ENCODE results near the gene CPNE8. TPM values are rescaled to one million over a fixed set of nuclear protein-coding genes. Genes with fewer than 3 reads are reported as not detected.
A peak's percentile ranks its signal among the peaks of the same experiment; 100 is the strongest.

CPNE8 gene
- total RNA-seq, 2 donors from 2014 or later: 3.5 to 5.3 TPM

- H3K27ac ChIP-seq: peak overlapping the region in 1 of 2 donors; percentile 84
- intact Hi-C loops (cut with DNase I): no loop called here
- WGBS: 69% methylated on average over 6 of the region's 6 CpGs
Measured at GRCh38 chr12:38907201-38907923, 2.0 kb upstream of the CPNE8 start.

GRCh38 chr12:38906482-38907200, 1.2 kb upstream of the CPNE8 start:
- peak overlapping the region; percentile 40 to 44 for H3K4me3 ChIP-seq
- TF ChIP-seq CTCF (IDR thresholded peaks at IDR 0.05) (peak; percentile 61 to 76 (median 70)), POLR2A (IDR thresholded peaks at IDR 0.05) (no peak), POLR2AphosphoS5 (IDR thresholded peaks at IDR 0.05) (peak; percentile 64)
- DNase-seq (ENCODE audit: low spot score): peak; percentile 66
- H3K9me3 ChIP-seq: no peaks in the 10 kb centered on the region
- intact Hi-C loops (cut with DNase I): no loop called here
- H3K36me3 ChIP-seq: no peaks in the 10 kb centered on the region
- H3K27ac ChIP-seq: peak overlapping the region; percentile 79 to 84
- under 1% methylated on average over 36 of the region's 36 CpGs for WGBS
- no peaks in the 10 kb centered on the region for H3K4me1 ChIP-seq (replicated peaks)
- H3K27me3 ChIP-seq (replicated peaks; ENCODE audit: insufficient read depth): no peaks in the 10 kb centered on the region

More at GRCh38 chr12:38907201-38907923, 2.0 kb upstream of the CPNE8 start:
- H3K4me1 ChIP-seq (replicated peaks): no peaks in the 10 kb centered on the region
- no peak for TF ChIP-seq POLR2A (IDR thresholded peaks at IDR 0.05)
- no peak for TF ChIP-seq CTCF (IDR thresholded peaks at IDR 0.05)
- no peak for TF ChIP-seq POLR2AphosphoS5 (IDR thresholded peaks at IDR 0.05)
- no peaks in the 10 kb centered on the region for H3K36me3 ChIP-seq
- no peaks in the 10 kb centered on the region for H3K9me3 ChIP-seq
- no peak for DNase-seq (ENCODE audit: low spot score)
- no peaks in the 10 kb centered on the region for H3K27me3 ChIP-seq (replicated peaks; ENCODE audit: insufficient read depth)
- peak overlapping the region; percentile 40 to 44 for H3K4me3 ChIP-seq

GRCh38 chr12:38904537-38905479, 583 bp downstream of the CPNE8 start:
- no peaks in the 10 kb centered on the region for H3K27me3 ChIP-seq (replicated peaks; ENCODE audit: insufficient read depth)
- TF ChIP-seq POLR2AphosphoS5 (IDR thresholded peaks at IDR 0.05) (peak; percentile 64), POLR2A (IDR thresholded peaks at IDR 0.05) (no peak)
- no peaks in the 10 kb centered on the region for H3K9me3 ChIP-seq
- peak; percentile 69 for DNase-seq (ENCODE audit: low spot score)
- H3K27ac ChIP-seq: peak overlapping the region; percentile 79 to 84
- H3K36me3 ChIP-seq: no peaks in the 10 kb centered on the region
- intact Hi-C loops (cut with DNase I): no loop called here
- 30% methylated on average over 49 of the region's 49 CpGs for WGBS
- no peaks in the 10 kb centered on the region for H3K4me1 ChIP-seq (replicated peaks)
- H3K4me3 ChIP-seq: peak overlapping the region; percentile 40 to 44

- H3K4me3 ChIP-seq: no peak overlapping the region
- no peaks in the 10 kb centered on the region for H3K36me3 ChIP-seq
- H3K9me3 ChIP-seq: no peaks in the 10 kb centered on the region
- no peaks in the 10 kb centered on the region for H3K4me1 ChIP-seq (replicated peaks)
- DNase-seq (ENCODE audit: low spot score): no peak
- intact Hi-C loops (cut with DNase I): no loop called here
- TF ChIP-seq CTCF (IDR thresholded peaks at IDR 0.05) (no peak), POLR2A (IDR thresholded peaks at IDR 0.05) (no peak), POLR2AphosphoS5 (IDR thresholded peaks at IDR 0.05) (no peak)
- 72% methylated on average over 3 of the region's 3 CpGs for WGBS
- no peak overlapping the region for H3K27ac ChIP-seq
- H3K27me3 ChIP-seq (replicated peaks; ENCODE audit: insufficient read depth): no peaks in the 10 kb centered on the region
Measured at GRCh38 chr12:38903596-38903995, 1.8 kb downstream of the CPNE8 start.

Measured in prostate gland (tissue), 2 donors.